ENCODE results near the gene EEIG2.
"Not testable (repeated sequence)": the region's sequence is repeated elsewhere in the genome, so short reads cannot be mapped to it uniquely, and the experiment has no call there.

Gene EEIG2

GRCh38 chr1:108547493-108547892 lies 12.4 kb upstream of the EEIG2 start:
- DNase-seq (ENCODE audit: low read depth), result not testable (repeated sequence)

- DNase-seq (ENCODE audit: low read depth), result no peak
These were observed 8.6 kb upstream of the EEIG2 start for GRCh38 chr1:108551137-108551862.

GRCh38 chr1:108553905-108554304 lies 6.0 kb upstream of the EEIG2 start:
- no peak for DNase-seq (ENCODE audit: low read depth)

GRCh38 chr1:108554682-108555427 lies 5.0 kb upstream of the EEIG2 start:
- DNase-seq (ENCODE audit: low read depth), result no peak

GRCh38 chr1:108556066-108556465 lies 3.8 kb upstream of the EEIG2 start:
- DNase-seq (ENCODE audit: low read depth), result no peak

- no peak for DNase-seq (ENCODE audit: low read depth)
These were observed 3.4 kb upstream of the EEIG2 start for GRCh38 chr1:108556499-108556898.

- DNase-seq (ENCODE audit: low read depth), result no peak
These were observed 2.6 kb upstream of the EEIG2 start for GRCh38 chr1:108557296-108557695.

- DNase-seq (ENCODE audit: low read depth), result peak; percentile 6
These were observed 431 bp downstream of the EEIG2 start for GRCh38 chr1:108560189-108560873.

- peak; percentile 18 for DNase-seq (ENCODE audit: low read depth)
These were observed 1.1 kb downstream of the EEIG2 start for GRCh38 chr1:108560874-108561459.

GRCh38 chr1:108561689-108562326 lies 1.9 kb downstream of the EEIG2 start:
- peak; percentile 67 for DNase-seq (ENCODE audit: low read depth)

GRCh38 chr1:108563808-108564207 lies 3.9 kb downstream of the EEIG2 start:
- DNase-seq (ENCODE audit: low read depth), result no peak

- no peak for DNase-seq (ENCODE audit: low read depth)
These were observed 5.2 kb downstream of the EEIG2 start for GRCh38 chr1:108565081-108565480.

GRCh38 chr1:108565512-108565911 lies 5.6 kb downstream of the EEIG2 start:
- no peak for DNase-seq (ENCODE audit: low read depth)

GRCh38 chr1:108568589-108568988 lies 8.7 kb downstream of the EEIG2 start:
- DNase-seq (ENCODE audit: low read depth), result no peak

GRCh38 chr1:108569097-108569728 lies 9.3 kb downstream of the EEIG2 start:
- no peak for DNase-seq (ENCODE audit: low read depth)

GRCh38 chr1:108570128-108570527 lies 10.2 kb downstream of the EEIG2 start:
- no peak for DNase-seq (ENCODE audit: low read depth)

- DNase-seq (ENCODE audit: low read depth), result no peak
These were observed 11.1 kb downstream of the EEIG2 start for GRCh38 chr1:108570998-108571401.

GRCh38 chr1:108572182-108572581 lies 12.3 kb downstream of the EEIG2 start:
- DNase-seq (ENCODE audit: low read depth), result no peak

GRCh38 chr1:108573183-108573582 lies 13.3 kb downstream of the EEIG2 start:
- no peak for DNase-seq (ENCODE audit: low read depth)

- DNase-seq (ENCODE audit: low read depth), result no peak
These were observed 14.1 kb downstream of the EEIG2 start for GRCh38 chr1:108574008-108574407.

- no peak for DNase-seq (ENCODE audit: low read depth)
These were observed 15.5 kb downstream of the EEIG2 start for GRCh38 chr1:108575375-108575774.

Measured in activated T-cell treated with anti-CD3 and anti-CD28 coated beads for 24 hours (primary cell).